ENCODE results near the gene ABTB1.

GRCh38 chr3:127662001-127662469 is 10.7 kb upstream of the ABTB1 start:
- no peak for TF ChIP-seq CTCF (conservative IDR thresholded peaks at IDR 0.05 in 1 of 2, IDR thresholded peaks at IDR 0.05 in 1 of 2; ENCODE audit: low read depth in 1 of 2, low read length in 2 of 2)
- TF ChIP-seq EZH2 (IDR thresholded peaks at IDR 0.05; ENCODE audit: low read length, missing control alignments), result no peak

Measured in fibroblast of lung (primary cell).